Breast epithelium (tissue), 4 donors: ENCODE measurements around the gene TRPM3. TPM values are rescaled to one million over a fixed set of nuclear protein-coding genes. Genes with fewer than 3 reads are reported as not detected.
A peak's percentile ranks its signal among the peaks of the same experiment; 100 is the strongest.

ENCODE experiments used
- DNase-seq, 2 donors: peaks; one replicate each; pipeline ENCODE4 v3.0.0-alpha.2; 2019; ENCODE audit warnings: low spot score in 2 of 2
- H3K27ac ChIP-seq, 2 donors: fragments of 200-600 bp; sonication (generic) in 1 of 2; one replicate each; pipeline ENCODE4 v1.5.1; 2016 to 2019; ENCODE audit warnings: mild to moderate bottlenecking in 1 of 2
- H3K27me3 ChIP-seq, 2 donors: fragments of 200-600 bp; sonication (generic) in 1 of 2; one replicate each; pipeline versions ENCODE4 v1.5.1 to v1.6.0; 2017 to 2019; ENCODE audit warnings: control low read depth in 1 of 2, mild to moderate bottlenecking in 1 of 2
- H3K36me3 ChIP-seq: fragments of 200-600 bp; one replicate; pipeline ENCODE4 v1.5.1; 2019
- H3K4me1 ChIP-seq, 2 donors: fragments of 200-600 bp; sonication (generic); one replicate each; pipeline ENCODE4 v1.5.1; 2016 to 2019; ENCODE audit warnings: control low read depth in 1 of 2
- H3K4me3 ChIP-seq, 3 donors: fragments of 200-600 bp; sonication (generic); 1 replicate in 2 of 3; 2 replicates in 1 of 3; pipeline ENCODE4 v1.5.1; 2016 to 2019; ENCODE audit warnings: mild to moderate bottlenecking in 3 of 3, moderate library complexity in 2 of 3
- H3K9me3 ChIP-seq, 2 donors: fragments of 200-600 bp; sonication (generic) in 1 of 2; one replicate each; pipeline ENCODE4 v1.5.1; 2016 to 2019; ENCODE audit warnings: control low read depth in 1 of 2
- CTCF ChIP-seq, 3 donors: fragments of 450-650 bp; IDR thresholded peaks; one replicate each; pipeline ENCODE4 v1.5.1; 2016 to 2017; ENCODE audit warnings: antibody characterized with exemption in 3 of 3, mild to moderate bottlenecking in 3 of 3, moderate library complexity in 3 of 3
- POLR2A ChIP-seq: fragments of 450-650 bp; IDR thresholded peaks from one replicate; pipeline ENCODE4 v1.6.1; 2016; ENCODE audit warnings: antibody characterized with exemption, mild to moderate bottlenecking, moderate library complexity
- POLR2AphosphoS5 ChIP-seq, 3 donors: sonication (generic); formaldehyde crosslinking; IDR thresholded peaks; one replicate each; pipeline ENCODE4 v1.6.1; 2017; ENCODE audit warnings: antibody characterized with exemption in 3 of 3
- intact Hi-C: fragments of 100-400 bp; cut with DNase I; formaldehyde crosslinking; loops from one replicate; pipeline ENCODE4 v1.15.1; 2023; ENCODE audit warnings: low total_unique reads
- total RNA-seq, 3 donors: library from RNA; depleted of rRNA; stranded (reverse); fragments of >200 nt; gene quantifications; one replicate each; pipeline ENCODE4 v1.1.0, GENCODE V29; 2016

Gene TRPM3
- total RNA-seq, 3 donors from 2014 or later, result 0.33 to 0.88 (median 0.64) TPM

- Histone ChIP-seq H3K4me3 (no peak overlapping the region), H3K4me1 (no peaks in the 10 kb centered on the region), H3K36me3 (no peaks in the 10 kb centered on the region), H3K27ac (peak overlapping the region; percentile 71 to 87), H3K27me3 (no peaks in the 10 kb centered on the region), H3K9me3 (no peaks in the 10 kb centered on the region)
- DNase-seq, result no peak
- intact Hi-C loops, result loop anchor here (10.0 kb wide), 1 partner anchor 1789 kb away; no protein-coding TSS in a partner anchor
- TF ChIP-seq CTCF (IDR thresholded peaks at IDR 0.05) (no peak), POLR2AphosphoS5 (IDR thresholded peaks at IDR 0.05) (peak in 1 of 3 donors; percentile 48), POLR2A (no peak)
Measured at GRCh38 chr9:70563431-70564204, 557.8 kb downstream of the TRPM3 start.

GRCh38 chr9:70563010-70563409, 558.4 kb downstream of the TRPM3 start:
- no peaks in the 10 kb centered on the region for H3K36me3 ChIP-seq
- no peak for DNase-seq
- no peaks in the 10 kb centered on the region for H3K4me1 ChIP-seq
- no peak overlapping the region for H3K4me3 ChIP-seq
- peak overlapping the region; percentile 71 to 87 for H3K27ac ChIP-seq
- intact Hi-C loops, result loop anchor here (10.0 kb wide), 1 partner anchor 1788 kb away; no protein-coding TSS in a partner anchor
- no peaks in the 10 kb centered on the region for H3K9me3 ChIP-seq
- H3K27me3 ChIP-seq, result no peaks in the 10 kb centered on the region
- TF ChIP-seq POLR2AphosphoS5 (IDR thresholded peaks at IDR 0.05) (no peak), CTCF (IDR thresholded peaks at IDR 0.05) (no peak), POLR2A (no peak)

GRCh38 chr9:70561786-70562395, 559.5 kb downstream of the TRPM3 start:
- Histone ChIP-seq H3K4me1 (no peaks in the 10 kb centered on the region), H3K9me3 (no peaks in the 10 kb centered on the region), H3K27me3 (no peaks in the 10 kb centered on the region), H3K27ac (peak overlapping the region; percentile 71 to 87), H3K36me3 (no peaks in the 10 kb centered on the region), H3K4me3 (no peak overlapping the region)
- intact Hi-C loops, result loop anchor here (10.0 kb wide), 1 partner anchor 1787 kb away; no protein-coding TSS in a partner anchor
- TF ChIP-seq POLR2A, result no peak
- no peak for TF ChIP-seq POLR2AphosphoS5 (IDR thresholded peaks at IDR 0.05)
- no peak for TF ChIP-seq CTCF (IDR thresholded peaks at IDR 0.05)
- no peak for DNase-seq

- Histone ChIP-seq H3K27ac (peak overlapping the region; percentile 60 to 87), H3K4me3 (no peak overlapping the region), H3K9me3 (no peaks in the 10 kb centered on the region), H3K27me3 (no peaks in the 10 kb centered on the region), H3K36me3 (no peaks in the 10 kb centered on the region), H3K4me1 (no peaks in the 10 kb centered on the region)
- intact Hi-C loops, result loop anchor here (10.0 kb wide), 1 partner anchor 1786 kb away; no protein-coding TSS in a partner anchor
- TF ChIP-seq POLR2AphosphoS5 (IDR thresholded peaks at IDR 0.05) (no peak), CTCF (IDR thresholded peaks at IDR 0.05) (no peak), POLR2A (no peak)
- no peak for DNase-seq
Measured at GRCh38 chr9:70561111-70561510, 560.3 kb downstream of the TRPM3 start.

GRCh38 chr9:70559102-70559501, 562.3 kb downstream of the TRPM3 start:
- no peak overlapping the region for H3K27ac ChIP-seq
- no peak for DNase-seq
- intact Hi-C loops, result no loop called here
- TF ChIP-seq POLR2A (no peak), POLR2AphosphoS5 (IDR thresholded peaks at IDR 0.05) (no peak), CTCF (IDR thresholded peaks at IDR 0.05) (no peak)
- no peaks in the 10 kb centered on the region for H3K9me3 ChIP-seq
- no peaks in the 10 kb centered on the region for H3K36me3 ChIP-seq
- H3K4me3 ChIP-seq, result no peak overlapping the region
- peaks cover 0 to 7% of the 10 kb centered on the region in 2 donors for H3K4me1 ChIP-seq
- H3K27me3 ChIP-seq, result no peaks in the 10 kb centered on the region
